Sigmoid colon (tissue), 4 donors: ENCODE measurements around the gene CRY1.

Source experiments
- CTCF ChIP-seq, 4 experiments: fragments of 450-650 bp in 3 of 4; fragments of 200-600 bp in 1 of 4; IDR thresholded peaks; one replicate each; pipeline ENCODE4 v1.5.1; 2016 to 2019; ENCODE audit warnings: antibody characterized with exemption in 4 of 4, mild to moderate bottlenecking in 3 of 4, moderate library complexity in 2 of 4
- POLR2AphosphoS5 ChIP-seq, 4 donors: sonication (generic); formaldehyde crosslinking; IDR thresholded peaks; one replicate each; pipeline ENCODE4 v1.6.1; 2017; ENCODE audit warnings: antibody characterized with exemption in 4 of 4

- TF ChIP-seq POLR2AphosphoS5 (IDR thresholded peaks at IDR 0.05) (no peak), CTCF (IDR thresholded peaks at IDR 0.05) (no peak)
Measured at GRCh38 chr12:106985479-106985878, 107.9 kb downstream of the CRY1 start.
